Measurements from ENCODE around the gene MAP3K5.

- TF ChIP-seq POLR2AphosphoS5 (IDR thresholded peaks at IDR 0.05) (no peak), CTCF (IDR thresholded peaks at IDR 0.05) (no peak), POLR2A (IDR thresholded peaks at IDR 0.05) (no peak), EP300 (IDR thresholded peaks at IDR 0.05) (no peak)
Observed at GRCh38 chr6:136734977-136735376, 57.3 kb downstream of the MAP3K5 start.
